ENCODE results near the gene HPSE. TPM values are rescaled to one million over a fixed set of nuclear protein-coding genes. Genes with fewer than 3 reads are reported as not detected.
"Not testable (repeated sequence)": the region's sequence is repeated elsewhere in the genome, so short reads cannot be mapped to it uniquely, and the experiment has no call there.

Gene HPSE
- total and polyA plus RNA-seq, 7 donors, result 0.06 to 0.64 (median 0.34) TPM

DNA sequence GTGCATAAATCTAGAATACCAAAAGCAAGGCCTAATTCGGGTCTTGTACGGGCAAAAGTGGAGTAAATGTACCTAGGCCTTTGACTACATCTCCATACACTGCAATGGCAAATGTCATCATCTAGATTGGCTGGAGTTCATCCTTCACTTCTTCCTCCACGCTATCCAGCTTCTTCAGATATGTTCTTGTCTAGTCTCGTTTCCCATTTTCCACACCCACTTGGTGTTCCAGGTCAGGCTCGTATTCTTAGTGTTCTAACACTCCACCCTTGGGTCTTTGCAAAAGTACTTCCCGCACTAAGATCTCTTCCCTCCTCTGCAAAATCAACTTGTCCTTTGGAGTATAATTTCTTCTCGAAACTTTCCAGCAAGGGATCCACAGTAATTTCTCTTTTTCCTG is 51.5 kb downstream of the HPSE start:
- Histone ChIP-seq H3K27me3 (ENCODE audit: insufficient read depth in 3 of 3, low read length in 2 of 3) (no peaks in the 10 kb centered on the region), H3K9me3 (no peaks in the 10 kb centered on the region), H3K4me1 (peaks cover 23% of the 10 kb centered on the region), H3K4me3 (peak overlapping the region; percentile 82), H3K36me3 (ENCODE audit: insufficient read depth in 1 of 2, low read depth in 1 of 2) (peaks cover 0 to 7% of the 10 kb centered on the region in 2 donors), H3K27ac (peak overlapping the region; percentile 99)
- TF ChIP-seq CTCF (IDR thresholded peaks at IDR 0.05), result no peak
- DNase-seq (no peak), ATAC-seq (no peak)
- 81 to 90% (median 90%) methylated on average over 7 of the region's 7 CpGs for WGBS, 3 donors
- intact Hi-C loops (cut with DNase I), result loop anchor here in 1 of 2 donors (5.0 to 10.0 kb wide), 3 partner anchors 211 to 818 kb away; no protein-coding TSS in a partner anchor

DNA sequence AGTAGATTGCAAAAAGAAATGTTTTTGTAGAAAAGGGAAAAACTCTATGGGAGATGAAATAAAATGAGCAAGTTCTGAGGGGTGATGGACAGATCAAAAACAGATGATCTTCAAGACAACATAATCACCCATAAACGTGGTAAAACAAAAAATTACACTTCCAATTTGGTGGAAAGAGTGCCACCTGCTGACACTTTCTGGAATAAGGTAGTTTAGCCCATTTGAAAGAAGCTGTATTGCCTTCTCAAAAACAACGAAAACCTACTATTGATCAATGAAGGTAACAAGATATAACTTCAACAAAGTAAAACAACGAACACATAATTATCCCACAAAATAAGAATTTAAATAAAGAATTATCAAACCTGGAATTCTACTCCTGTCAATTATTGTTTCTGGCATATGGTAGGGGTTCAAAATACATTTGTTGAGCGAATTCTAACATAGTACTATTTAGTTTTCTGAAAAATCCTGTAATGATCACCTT is 52.6 kb downstream of the HPSE start:
- intact Hi-C loops (cut with DNase I), result loop anchor here in 1 of 2 donors (5.0 to 10.0 kb wide), 3 partner anchors 210 to 817 kb away; no protein-coding TSS in a partner anchor
- H3K4me1 ChIP-seq, result peaks cover 23% of the 10 kb centered on the region

GRCh38 chr4:83281307-83281706 is 53.3 kb downstream of the HPSE start:
- no peak for TF ChIP-seq CTCF (IDR thresholded peaks at IDR 0.05)
- H3K27me3 ChIP-seq (ENCODE audit: insufficient read depth in 3 of 3, low read length in 2 of 3), result no peaks in the 10 kb centered on the region
- peaks cover 23% of the 10 kb centered on the region for H3K4me1 ChIP-seq
- ATAC-seq, result no peak
- no peak overlapping the region for H3K4me3 ChIP-seq
- no peak overlapping the region for H3K27ac ChIP-seq
- DNase-seq, result no peak
- no peaks in the 10 kb centered on the region for H3K9me3 ChIP-seq
- intact Hi-C loops (cut with DNase I), result loop anchor here in 1 of 2 donors (5.0 to 10.0 kb wide), 3 partner anchors 209 to 817 kb away; no protein-coding TSS in a partner anchor
- 58 to 72% (median 71%) methylated on average over 4 of the region's 4 CpGs for WGBS, 3 donors
- H3K36me3 ChIP-seq (ENCODE audit: insufficient read depth in 1 of 2, low read depth in 1 of 2), result peaks cover 0 to 22% of the 10 kb centered on the region in 2 donors

More for the DNA sequence above, 52.6 kb downstream of the HPSE start:
- H3K27ac ChIP-seq, result no peak overlapping the region
- ATAC-seq (no peak), DNase-seq (no peak)
- H3K4me3 ChIP-seq, result no peak overlapping the region
- H3K36me3 ChIP-seq (ENCODE audit: insufficient read depth in 1 of 2, low read depth in 1 of 2), result peaks cover 0 to 14% of the 10 kb centered on the region in 2 donors
- TF ChIP-seq CTCF (IDR thresholded peaks at IDR 0.05), result peak; percentile 69
- H3K9me3 ChIP-seq, result no peaks in the 10 kb centered on the region
- 34 to 39% (median 35%) methylated on average over 4 of the region's 4 CpGs for WGBS, 3 donors
- no peaks in the 10 kb centered on the region for H3K27me3 ChIP-seq (ENCODE audit: insufficient read depth in 3 of 3, low read length in 2 of 3)

GRCh38 chr4:83276299-83277040 is 58.2 kb downstream of the HPSE start:
- Histone ChIP-seq H3K9me3 (no peaks in the 10 kb centered on the region), H3K4me1 (no peaks in the 10 kb centered on the region), H3K36me3 (ENCODE audit: insufficient read depth in 1 of 2, low read depth in 1 of 2) (peaks cover 0 to 44% of the 10 kb centered on the region in 2 donors), H3K27me3 (ENCODE audit: insufficient read depth in 3 of 3, low read length in 2 of 3) (no peaks in the 10 kb centered on the region), H3K27ac (no peak overlapping the region), H3K4me3 (no peak overlapping the region)
- intact Hi-C loops (cut with DNase I), result no loop called here
- 89 to 93% (median 92%) methylated on average over 3 of the region's 3 CpGs for WGBS, 3 donors
- TF ChIP-seq CTCF (IDR thresholded peaks at IDR 0.05), result no peak
- ATAC-seq (no peak), DNase-seq (no peak)

DNA sequence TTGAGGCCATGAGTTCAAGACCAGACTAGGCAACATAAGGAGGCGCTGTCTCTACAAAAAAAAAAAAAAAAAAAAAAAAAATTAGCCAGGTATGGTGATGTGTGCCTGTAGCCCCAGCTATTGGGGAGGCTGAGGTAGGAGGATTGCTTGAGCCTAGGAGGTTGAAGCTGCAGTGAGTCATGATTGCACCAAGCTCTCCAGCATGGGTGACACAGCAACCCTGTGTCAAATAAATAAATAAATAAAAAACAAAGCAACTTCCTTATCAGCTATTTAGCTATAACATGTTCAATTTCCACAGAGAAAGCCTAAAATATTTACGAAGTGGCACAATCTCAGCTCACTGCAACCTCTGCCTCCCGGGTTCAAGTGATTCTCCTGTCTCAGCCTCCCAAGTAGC is 60.7 kb downstream of the HPSE start:
- DNase-seq; H3K4me1 ChIP-seq; ATAC-seq; intact Hi-C loops (cut with DNase I); H3K27me3 ChIP-seq (ENCODE audit: insufficient read depth in 3 of 3, low read length in 2 of 3); H3K27ac ChIP-seq; H3K9me3 ChIP-seq; H3K4me3 ChIP-seq: not testable (repeated sequence)
- H3K36me3 ChIP-seq (ENCODE audit: insufficient read depth in 1 of 2, low read depth in 1 of 2), result peaks cover 0 to 70% of the 10 kb centered on the region in 2 donors
- 82 to 100% (median 98%) methylated on average over 3 of the region's 3 CpGs for WGBS, 3 donors

Data from psoas muscle (tissue), 8 donors.